SK-N-SH (cell line): ENCODE data around the gene CNGA1. TPM values are rescaled to one million over a fixed set of nuclear protein-coding genes. Genes with fewer than 3 reads are reported as not detected.

ENCODE experiments used
- CTCF ChIA-PET: fragments of 300-600, 350-600 bp; formaldehyde crosslinking; extraction: SDS; loops from one replicate; lab custom pipeline; 2021; lab: Yijun Ruan, JAX
- POLR2A ChIA-PET: fragments of 350-600 bp; sonication (Branson Sonifier 250); formaldehyde crosslinking; extraction: SDS; loops from one replicate; lab custom pipeline; 2020; ENCODE audit warnings: antibody characterized with exemption, inconsistent platforms; lab: Yijun Ruan, JAX
- DNase-seq: peaks from one replicate; pipeline ENCODE4 v3.0.0; 2012
- H2AFZ ChIP-seq: fragments of 200-600 bp; sonication (generic); 2 replicates; pipeline ENCODE4 v1.8.1; 2016; ENCODE audit warnings: antibody characterized with exemption, mild to moderate bottlenecking, low read depth
- H3F3A ChIP-seq: fragments of 200-600 bp; sonication (generic); replicated peaks from 2 replicates; pipeline ENCODE3; 2016; ENCODE audit warnings: antibody characterized with exemption, mild to moderate bottlenecking; ENCODE audit not compliant: insufficient read depth
- H3K27ac ChIP-seq, 2 experiments: fragments of 200-500 bp in 1 of 2; fragments of 200-600 bp in 1 of 2; sonication (Bioruptor generic) in 1 of 2; sonication (generic), shearing (Covaris generic) in 1 of 2; 2 replicates each; pipeline versions ENCODE4 v1.5.1 to v1.6.1; 2014 to 2016; ENCODE audit warnings: low read depth in 2 of 2, inconsistent platforms in 1 of 2, low read length in 1 of 2, mild to moderate bottlenecking in 1 of 2, mixed read lengths in 1 of 2
- H3K27me3 ChIP-seq: fragments of 200-600 bp; sonication (generic), shearing (Covaris generic); 2 replicates; pipeline ENCODE4 v1.6.1; 2016; ENCODE audit warnings: mixed run types; ENCODE audit not compliant: insufficient read depth
- H3K36me3 ChIP-seq, 2 experiments: fragments of 200-500 bp in 1 of 2; fragments of 200-600 bp in 1 of 2; sonication (Bioruptor generic) in 1 of 2; sonication (generic) in 1 of 2; replicated peaks in 1 of 2; 2 replicates each; pipeline versions ENCODE3 to v1.5.1; 2014 to 2016; ENCODE audit warnings: low read length in 1 of 2, mild to moderate bottlenecking in 1 of 2; ENCODE audit not compliant: insufficient read depth in 2 of 2, control insufficient read depth in 1 of 2
- H3K4me1 ChIP-seq, 2 experiments: fragments of 200-500 bp in 1 of 2; fragments of 200-600 bp in 1 of 2; sonication (Bioruptor generic) in 1 of 2; sonication (generic), shearing (Covaris generic) in 1 of 2; 2 replicates each; pipeline versions ENCODE4 v1.5.1 to v1.6.1; 2014 to 2016; ENCODE audit warnings: low read depth in 1 of 2, low read length in 1 of 2, mixed run types in 1 of 2; ENCODE audit not compliant: insufficient read depth in 2 of 2, control insufficient read depth in 1 of 2
- H3K4me2 ChIP-seq: fragments of 200-600 bp; sonication (generic), shearing (Covaris generic); 2 replicates; pipeline ENCODE4 v1.6.1; 2017; ENCODE audit warnings: mixed run types
- H3K4me3 ChIP-seq, 2 experiments: fragments of 200-500 bp in 1 of 2; fragments of 200-600 bp in 1 of 2; sonication (Bioruptor generic) in 1 of 2; sonication (generic), shearing (Covaris generic) in 1 of 2; 2 replicates each; pipeline versions ENCODE4 v1.5.1 to v1.8.1; 2014 to 2016; ENCODE audit warnings: low read depth in 2 of 2, inconsistent platforms in 1 of 2, low read length in 1 of 2, mild to moderate bottlenecking in 1 of 2, mixed read lengths in 1 of 2, moderate library complexity in 1 of 2
- H3K79me2 ChIP-seq: fragments of 200-600 bp; sonication (generic); 2 replicates; pipeline ENCODE4 v1.8.1; 2017; ENCODE audit warnings: mild to moderate bottlenecking; ENCODE audit not compliant: insufficient read depth
- H3K9ac ChIP-seq: fragments of 200-600 bp; sonication (generic); 2 replicates; pipeline ENCODE4 v1.6.1; 2017; ENCODE audit warnings: mixed run types
- H3K9me2 ChIP-seq: fragments of 200-600 bp; sonication (generic); 2 replicates; pipeline ENCODE4 v1.6.1; 2017; ENCODE audit warnings: mixed run types
- H3K9me3 ChIP-seq: fragments of 200-600 bp; sonication (generic); 2 replicates; pipeline ENCODE4 v1.6.1; 2017; ENCODE audit warnings: mixed run types, mild to moderate bottlenecking, moderate library complexity
- H4K20me1 ChIP-seq: fragments of 200-600 bp; sonication (generic); 2 replicates; pipeline ENCODE4 v1.6.1; 2017; ENCODE audit warnings: mild to moderate bottlenecking, mixed run types; ENCODE audit not compliant: insufficient read depth
- CHD2 ChIP-seq: fragments of 150-350 bp; IDR thresholded peaks from 2 replicates; pipeline ENCODE4 v1.6.1; 2018; ENCODE audit warnings: low read length; ENCODE audit not compliant: partially characterized antibody
- ELF1 ChIP-seq: IDR thresholded peaks from 2 replicates; pipeline ENCODE4 v1.4.0; 2012
- EP300 ChIP-seq, 2 experiments: IDR thresholded peaks; 2 replicates each; pipeline versions ENCODE4 v1.4.0 to v1.6.1; 2012; ENCODE audit warnings: borderline replicate concordance in 1 of 2, low read depth in 1 of 2, low read length in 1 of 2
- EZH2phosphoT487 ChIP-seq: fragments of 200-600 bp; sonication (generic); IDR thresholded peaks from 2 replicates; pipeline ENCODE4 v1.6.1; 2017; ENCODE audit warnings: low read depth, mixed run types, mild to moderate bottlenecking, antibody characterized with exemption, moderate library complexity, borderline replicate concordance
- FOSL2 ChIP-seq: IDR thresholded peaks from 2 replicates; pipeline ENCODE4 v1.4.0; 2012; ENCODE audit warnings: low read depth, mild to moderate bottlenecking, moderate library complexity, borderline replicate concordance
- FOXM1 ChIP-seq: IDR thresholded peaks from 2 replicates; pipeline ENCODE4 v1.4.0; 2012; ENCODE audit warnings: low read depth, mild to moderate bottlenecking
- GATA2 ChIP-seq: sonication (generic); formaldehyde crosslinking; IDR thresholded peaks from 2 replicates; pipeline ENCODE4 v1.5.0; 2020; ENCODE audit warnings: mild to moderate bottlenecking, missing genetic modification reagents
- IRF3 ChIP-seq: fragments of 150-350 bp; IDR thresholded peaks from 2 replicates; pipeline ENCODE4 v1.6.1; 2016; ENCODE audit warnings: mild to moderate bottlenecking, low read depth, low read length
- JUND ChIP-seq: IDR thresholded peaks from 2 replicates; pipeline ENCODE4 v1.4.0; 2012
- NFIC ChIP-seq: IDR thresholded peaks from 2 replicates; pipeline ENCODE4 v1.4.0; 2012; ENCODE audit warnings: borderline replicate concordance
- NRF1 ChIP-seq: IDR thresholded peaks from 2 replicates; pipeline ENCODE4 v1.6.1; 2012; ENCODE audit warnings: low read depth, mild to moderate bottlenecking, low read length
- RAD21 ChIP-seq: IDR thresholded peaks from 2 replicates; pipeline ENCODE4 v1.6.1; 2012; ENCODE audit warnings: mild to moderate bottlenecking, low read length
- RCOR1 ChIP-seq: fragments of 150-350 bp; IDR thresholded peaks from 2 replicates; pipeline ENCODE4 v1.6.1; 2017; ENCODE audit warnings: antibody characterized with exemption, low read length
- RXRA ChIP-seq: IDR thresholded peaks from 2 replicates; pipeline ENCODE4 v1.4.0; 2012; ENCODE audit warnings: low read depth, mild to moderate bottlenecking, borderline replicate concordance
- SIN3A ChIP-seq: IDR thresholded peaks from 2 replicates; pipeline ENCODE4 v1.6.1; 2012; ENCODE audit warnings: low read depth, mild to moderate bottlenecking, low read length, moderate library complexity, borderline replicate concordance
- TEAD4 ChIP-seq: IDR thresholded peaks from 2 replicates; pipeline ENCODE4 v1.4.0; 2012; ENCODE audit warnings: mild to moderate bottlenecking, borderline replicate concordance; ENCODE audit not compliant: insufficient read depth
- USF1 ChIP-seq: IDR thresholded peaks from 2 replicates; pipeline ENCODE4 v1.4.0; 2012; ENCODE audit warnings: low read depth, borderline replicate concordance
- USF2 ChIP-seq: fragments of 150-350 bp; IDR thresholded peaks from 2 replicates; pipeline ENCODE4 v1.6.1; 2017; ENCODE audit warnings: antibody characterized with exemption, low read length, low read depth, borderline replicate concordance
- WGBS: methylation state at CpG from one replicate; pipeline ENCODE4 v1.1.6; 2017; ENCODE audit warnings: low lambda C conversion rate; 5-methylcytosine and 5-hydroxymethylcytosine counted together
- polyA plus RNA-seq, 3 experiments: library from polyadenylated mRNA; depleted of rRNA; stranded (reverse); fragments of >200 nt; gene quantifications; 2 replicates each; pipeline ENCODE4 v1.2.3, GENCODE V29; 2012
- TF ChIP-seq, protein P1 (sequence below): IDR thresholded peaks from 2 replicates; pipeline ENCODE4 v1.4.0; 2012; ENCODE audit warnings: low read depth, borderline replicate concordance
- TF ChIP-seq, protein P2 (sequence below): fragments of 200-600 bp; sonication (generic); IDR thresholded peaks from 2 replicates; pipeline ENCODE4 v1.6.1; 2017; ENCODE audit warnings: antibody characterized with exemption, mild to moderate bottlenecking, moderate library complexity

The CNGA1 gene
- polyA plus RNA-seq, 1 of the 3 experiments (the other 2 are of a cell fraction) = 0.23 TPM

DNA sequence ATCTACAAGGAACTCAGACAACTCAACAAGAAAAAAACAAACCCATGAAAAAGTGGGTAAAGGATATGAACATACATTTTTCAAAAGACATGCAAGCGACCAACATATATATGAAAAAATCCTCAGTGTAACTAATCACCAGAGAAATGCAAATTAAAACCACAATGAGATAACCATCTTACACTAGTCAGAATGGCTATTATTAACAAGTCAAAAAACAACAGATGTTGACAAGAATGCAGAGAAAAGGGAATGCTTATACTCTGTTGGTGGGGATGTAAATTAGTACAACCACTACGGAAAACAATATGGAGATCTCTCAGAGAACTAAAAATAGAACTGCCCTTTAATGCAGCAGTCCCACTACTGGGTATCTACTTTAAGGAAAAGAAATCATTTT lies 12.2 kb upstream of the CNGA1 start:
- Histone ChIP-seq H3K9me3 (no peaks in the 10 kb centered on the region), H3K4me3 (no peak overlapping the region), H3K9ac (no peak overlapping the region), H3F3A (no peaks in the 10 kb centered on the region), H3K4me2 (no peak overlapping the region), H3K36me3 (peaks cover 0 to 10% of the 10 kb centered on the region in 2 experiments), H3K9me2 (no peaks in the 10 kb centered on the region), H4K20me1 (no peaks in the 10 kb centered on the region), H3K79me2 (no peaks in the 10 kb centered on the region), H3K27ac (no peak overlapping the region), H3K4me1 (peaks cover 0 to 5% of the 10 kb centered on the region in 2 experiments; a peak in 1 of 4 replicates), H3K27me3 (no peaks in the 10 kb centered on the region), H2AFZ (peak overlapping the region; percentile 17; the same call in 1 of the 2 replicates)
- 83% methylated on average over 2 of the region's 2 CpGs for WGBS
- POLR2A ChIA-PET = no interaction called here
- TF ChIP-seq TEAD4 (no peak), CHD2 (no peak), NFIC (no peak), USF1 (no peak), IRF3 (no peak), FOXM1 (no peak), RXRA (no peak), USF2 (no peak), NRF1 (no peak), EZH2phosphoT487 (no peak), RCOR1 (no peak), ELF1 (no peak), FOSL2 (no peak), RAD21 (no peak), SIN3A (no peak), GATA2 (CRISPR knock-in tag) (no peak), JUND (no peak), EP300 (IDR thresholded peaks at IDR 0.05; ENCODE audit: borderline replicate concordance in 1 of 2, low read depth in 1 of 2, low read length in 1 of 2) (no peak)
- TF ChIP-seq, protein P1, sequence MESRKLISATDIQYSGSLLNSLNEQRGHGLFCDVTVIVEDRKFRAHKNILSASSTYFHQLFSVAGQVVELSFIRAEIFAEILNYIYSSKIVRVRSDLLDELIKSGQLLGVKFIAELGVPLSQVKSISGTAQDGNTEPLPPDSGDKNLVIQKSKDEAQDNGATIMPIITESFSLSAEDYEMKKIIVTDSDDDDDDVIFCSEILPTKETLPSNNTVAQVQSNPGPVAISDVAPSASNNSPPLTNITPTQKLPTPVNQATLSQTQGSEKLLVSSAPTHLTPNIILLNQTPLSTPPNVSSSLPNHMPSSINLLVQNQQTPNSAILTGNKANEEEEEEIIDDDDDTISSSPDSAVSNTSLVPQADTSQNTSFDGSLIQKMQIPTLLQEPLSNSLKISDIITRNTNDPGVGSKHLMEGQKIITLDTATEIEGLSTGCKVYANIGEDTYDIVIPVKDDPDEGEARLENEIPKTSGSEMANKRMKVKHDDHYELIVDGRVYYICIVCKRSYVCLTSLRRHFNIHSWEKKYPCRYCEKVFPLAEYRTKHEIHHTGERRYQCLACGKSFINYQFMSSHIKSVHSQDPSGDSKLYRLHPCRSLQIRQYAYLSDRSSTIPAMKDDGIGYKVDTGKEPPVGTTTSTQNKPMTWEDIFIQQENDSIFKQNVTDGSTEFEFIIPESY = no peak
- TF ChIP-seq, protein P2, sequence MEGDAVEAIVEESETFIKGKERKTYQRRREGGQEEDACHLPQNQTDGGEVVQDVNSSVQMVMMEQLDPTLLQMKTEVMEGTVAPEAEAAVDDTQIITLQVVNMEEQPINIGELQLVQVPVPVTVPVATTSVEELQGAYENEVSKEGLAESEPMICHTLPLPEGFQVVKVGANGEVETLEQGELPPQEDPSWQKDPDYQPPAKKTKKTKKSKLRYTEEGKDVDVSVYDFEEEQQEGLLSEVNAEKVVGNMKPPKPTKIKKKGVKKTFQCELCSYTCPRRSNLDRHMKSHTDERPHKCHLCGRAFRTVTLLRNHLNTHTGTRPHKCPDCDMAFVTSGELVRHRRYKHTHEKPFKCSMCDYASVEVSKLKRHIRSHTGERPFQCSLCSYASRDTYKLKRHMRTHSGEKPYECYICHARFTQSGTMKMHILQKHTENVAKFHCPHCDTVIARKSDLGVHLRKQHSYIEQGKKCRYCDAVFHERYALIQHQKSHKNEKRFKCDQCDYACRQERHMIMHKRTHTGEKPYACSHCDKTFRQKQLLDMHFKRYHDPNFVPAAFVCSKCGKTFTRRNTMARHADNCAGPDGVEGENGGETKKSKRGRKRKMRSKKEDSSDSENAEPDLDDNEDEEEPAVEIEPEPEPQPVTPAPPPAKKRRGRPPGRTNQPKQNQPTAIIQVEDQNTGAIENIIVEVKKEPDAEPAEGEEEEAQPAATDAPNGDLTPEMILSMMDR = no peak
- DNase-seq = no peak
- CTCF ChIA-PET = interaction anchor here (1.0 kb wide), 1 partner anchor 10 kb away, joined by 4 read pairs; no protein-coding TSS in a partner anchor
